Panc1 (cell line): ENCODE results near the gene FAF1. TPM values are rescaled to one million over a fixed set of nuclear protein-coding genes. Genes with fewer than 3 reads are reported as not detected.
"Not testable (repeated sequence)": the region's sequence is repeated elsewhere in the genome, so short reads cannot be mapped to it uniquely, and the experiment has no call there.

ENCODE experiments used
- ATAC-seq: fragments of 200-7000 bp; cut with Tn5 transposase; 2 replicates; pipeline ENCODE4 v1.9.1; 2020; ENCODE audit warnings: mild to moderate bottlenecking, moderate library complexity
- Bru-seq: library from RNA; stranded (reverse); fragments of 400-500 nt; gene quantifications from one replicate; lab custom pipeline; 2021; lab: Mats Ljungman, UMichigan
- BruChase-seq, 2 experiments: library from RNA; stranded (reverse); fragments of 400-500 nt; gene quantifications; one replicate each; lab custom pipeline; 2021; lab: Mats Ljungman, UMichigan
- BruUV-seq: library from RNA; stranded (reverse); fragments of 400-500 nt; replicated peaks from 2 replicates; lab custom pipeline; 2021; lab: Mats Ljungman, UMichigan
- CTCF ChIA-PET: fragments of 300-600 bp; sonication (Branson Sonifier 250); formaldehyde crosslinking; loops from one replicate; lab custom pipeline; 2022; ENCODE audit warnings: antibody characterized with exemption; lab: Charles Lee
- POLR2A ChIA-PET: fragments of 300-600 bp; sonication (Branson Sonifier 250); formaldehyde crosslinking; loops from one replicate; lab custom pipeline; 2022; ENCODE audit warnings: antibody characterized with exemption; lab: Charles Lee
- DNase-seq: peaks from one replicate; pipeline ENCODE4 v3.0.0-alpha.2; 2010; ENCODE audit warnings: low read depth, low spot score
- H3K27ac ChIP-seq: 2 replicates; pipeline ENCODE4 v1.5.1; 2011; ENCODE audit warnings: mild to moderate bottlenecking, low read length, inconsistent platforms
- H3K27me3 ChIP-seq: fragments of 200-500 bp; sonication (Bioruptor generic); 2 replicates; pipeline ENCODE4 v1.6.0; 2014; ENCODE audit warnings: low read length, inconsistent platforms; ENCODE audit not compliant: control insufficient read depth, insufficient read depth
- H3K36me3 ChIP-seq: fragments of 200-500 bp; sonication (Bioruptor generic); 2 replicates; pipeline ENCODE4 v1.5.1; 2014; ENCODE audit warnings: inconsistent platforms, mild to moderate bottlenecking, low read length, moderate library complexity; ENCODE audit not compliant: control insufficient read depth, insufficient read depth
- H3K4me1 ChIP-seq: 2 replicates; pipeline ENCODE4 v1.5.1; 2011; ENCODE audit warnings: inconsistent platforms, mild to moderate bottlenecking, low read length, moderate library complexity; ENCODE audit not compliant: control insufficient read depth, insufficient read depth
- H3K4me3 ChIP-seq, 2 experiments: 2 replicates each; pipeline ENCODE4 v1.5.1; 2011 to 2012; ENCODE audit warnings: low read depth in 2 of 2, low read length in 2 of 2, mild to moderate bottlenecking in 2 of 2, inconsistent platforms in 1 of 2, moderate library complexity in 1 of 2
- H3K9me3 ChIP-seq: fragments of 200-500 bp; sonication (Bioruptor generic); 2 replicates; pipeline ENCODE4 v1.5.1; 2014; ENCODE audit warnings: low read depth, mild to moderate bottlenecking, inconsistent platforms, low read length, moderate library complexity; ENCODE audit not compliant: control insufficient read depth, insufficient read depth
- CTCF ChIP-seq: fragments of 450-650 bp; IDR thresholded peaks from 2 replicates; pipeline ENCODE4 v1.5.1; 2017; ENCODE audit warnings: mild to moderate bottlenecking
- POLR2AphosphoS5 ChIP-seq: IDR thresholded peaks from 2 replicates; pipeline ENCODE4 v1.6.1; 2012; ENCODE audit warnings: mild to moderate bottlenecking, low read depth, low read length, moderate library complexity
- REST ChIP-seq, 2 experiments: IDR thresholded peaks; 2 replicates each; pipeline ENCODE4 v1.6.1; 2011 to 2012; ENCODE audit warnings: low read depth in 2 of 2, control low read depth in 1 of 2, low read length in 1 of 2, mild to moderate bottlenecking in 1 of 2, moderate library complexity in 1 of 2; ENCODE audit not compliant: insufficient read depth in 1 of 2
- SIN3A ChIP-seq: IDR thresholded peaks from 2 replicates; pipeline ENCODE4 v1.6.1; 2012; ENCODE audit warnings: low read depth, mild to moderate bottlenecking, low read length, moderate library complexity, borderline replicate concordance; ENCODE audit not compliant: insufficient read depth
- TCF7L2 ChIP-seq: IDR thresholded peaks from 2 replicates; pipeline ENCODE4 v1.6.1; 2011; ENCODE audit warnings: mild to moderate bottlenecking, low read depth, low read length, inconsistent platforms
- in situ Hi-C: cut with HindIII; loops from 2 replicates; pipeline ENCODE4 v1.10.0; 2016; ENCODE audit warnings: low sequenced_read_pairs, low pct_unique_long_range_greater_than_20kb
- intact Hi-C: fragments of 100-400 bp; cut with micrococcal nuclease; formaldehyde crosslinking; loops from one replicate; pipeline ENCODE4 v1.10.0; 2022; ENCODE audit not compliant: unreplicated experiment
- long read RNA-seq: library from polyadenylated mRNA; unstranded; transcript quantifications from one replicate; pipeline ENCODE4 v2.0.0, GENCODE V29; 2021; ENCODE audit not compliant: unreplicated experiment
- polyA plus RNA-seq: library from polyadenylated mRNA; unstranded; fragments of >200 nt; gene quantifications from one replicate; pipeline ENCODE4 v1.2.1, GENCODE V29; 2012; ENCODE audit warnings: missing spikeins; ENCODE audit not compliant: insufficient read length
- total RNA-seq: library from RNA; stranded (reverse); gene quantifications from one replicate; pipeline ENCODE4 v1.2.1, GENCODE V29; 2021; ENCODE audit not compliant: unreplicated experiment

FAF1 gene
- total RNA-seq = 101 TPM
- polyA plus RNA-seq = 39.7 TPM
- Bru-seq, nascent RNA = percentile 89 among the genes with signal in this experiment
- percentile 70 among the genes with signal in this experiment for BruChase-seq, experiment 1, labeled RNA remaining after a 2-hour chase
- percentile 70 among the genes with signal in this experiment for BruChase-seq, experiment 2, labeled RNA remaining after a 6-hour chase
- long read RNA-seq, full-length matches to known transcripts = 186 of 228 reads
- long read RNA-seq, partial matches to known transcripts = 19 of 228 reads
- long read RNA-seq, other reads (novel, unspliced or antisense) = 23 of 228 reads

DNA sequence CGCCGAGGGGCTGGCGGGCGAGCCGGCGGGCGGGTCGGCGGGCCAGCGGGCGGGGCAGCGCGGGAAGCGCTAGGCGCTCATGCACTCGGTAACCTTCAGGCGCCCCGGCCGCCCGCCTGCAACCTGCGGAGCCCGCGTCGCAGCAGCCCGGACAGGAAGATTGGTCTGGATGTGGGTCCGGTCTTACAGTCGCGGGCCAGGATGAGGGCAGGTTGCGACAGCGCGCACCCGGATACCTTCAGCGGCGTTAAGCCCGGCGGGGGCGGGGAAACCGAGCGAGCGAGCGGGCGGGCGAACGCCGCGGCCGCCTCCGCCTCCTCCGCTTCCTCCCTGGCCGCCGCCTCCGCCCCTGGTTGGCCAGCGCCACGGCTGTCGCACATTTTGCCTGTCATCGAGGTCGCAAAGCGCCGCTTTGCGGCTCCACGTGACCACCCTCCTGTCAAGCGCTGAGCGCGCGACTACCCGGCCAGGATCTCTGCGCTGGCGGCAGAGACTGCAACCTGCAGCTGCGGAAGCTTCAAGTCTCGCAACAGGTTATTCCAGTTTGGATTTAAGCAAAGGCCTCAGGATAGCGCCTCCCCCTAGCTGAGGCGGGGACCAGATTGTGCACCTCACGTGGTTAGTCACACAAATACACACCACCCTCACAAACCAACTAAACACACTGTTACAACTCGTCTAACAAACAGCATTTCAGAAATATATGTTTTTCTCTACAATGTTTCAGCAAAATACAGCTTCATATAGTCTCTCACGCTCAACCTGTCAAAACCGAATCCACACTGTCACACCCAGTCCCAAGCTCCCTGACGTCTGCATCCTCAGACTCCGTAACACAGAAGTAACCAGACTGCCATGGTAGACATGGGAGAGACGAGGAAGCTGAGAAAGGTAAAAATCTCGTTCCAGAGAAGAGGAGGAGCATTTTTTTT lies at the start of gene FAF1:
Gene FAF1 (minus strand): TSS at position 355 of the 932 bp plus-strand sequence. CDS start 456 bp downstream, outside the sequence.
- TF ChIP-seq SIN3A = peak; percentile 99
- TF ChIP-seq POLR2AphosphoS5 = peak; percentile 93
- no peak for TF ChIP-seq CTCF
- peak; percentile 31; the same call in 1 of the 2 replicates for TF ChIP-seq TCF7L2
- TF ChIP-seq REST (IDR thresholded peaks at IDR 0.05; ENCODE audit: insufficient read depth in 1 of 2, low read depth in 2 of 2, low read length in 1 of 2) = peak in 1 of 2 experiments; percentile 63; a peak in 2 of 4 replicates
- H3K27me3 ChIP-seq = no peaks in the 10 kb centered on the region
- ATAC-seq = peak; percentile 94
- BruUV-seq = TSS peak; percentile 86
- POLR2A ChIA-PET = interaction anchor here (0.5 kb wide), 1 partner anchor 17 kb away, joined by 9 read pairs; no protein-coding TSS in a partner anchor
- peaks cover 5% of the 10 kb centered on the region; the same call in 1 of the 2 replicates for H3K36me3 ChIP-seq
- peak; percentile 94 for DNase-seq
- intact Hi-C loops = no loop called here
- H3K4me3 ChIP-seq = peak within 1 kb of the TSS; percentile 95 to 97
- CTCF ChIA-PET = interaction anchor here (0.6 to 1.2 kb wide), 5 partner anchors 10 to 211 kb away, joined by 3 to 10 read pairs (median 3); no protein-coding TSS in a partner anchor
- no peaks in the 10 kb centered on the region for H3K9me3 ChIP-seq
- in situ Hi-C loops = no loop called here
- peaks cover 8% of the 10 kb centered on the region; the same call in 1 of the 2 replicates for H3K4me1 ChIP-seq
- peak within 1 kb of the TSS; percentile 96 for H3K27ac ChIP-seq

DNA sequence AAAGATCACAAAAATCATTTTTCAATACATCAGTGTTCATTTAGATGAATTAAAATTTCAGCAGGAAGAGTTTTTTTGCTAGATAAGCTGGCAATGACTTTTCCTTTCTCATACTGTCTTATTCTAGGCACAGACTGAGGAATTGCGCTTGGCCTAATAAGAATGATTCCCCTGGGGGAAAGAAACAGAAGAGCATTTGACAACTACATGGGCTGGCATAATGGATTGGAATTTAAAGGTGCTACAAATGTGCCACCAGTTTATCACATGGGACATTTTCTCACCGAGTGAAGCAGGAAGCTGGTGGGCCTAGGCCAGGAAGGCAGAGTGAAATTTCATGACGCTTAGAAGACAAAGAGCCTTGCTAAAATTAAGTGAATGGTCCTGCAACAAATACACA lies 49.3 kb upstream of the FAF1 start:
- DNase-seq (no peak), ATAC-seq (no peak)
- intact Hi-C loops = no loop called here
- H3K27me3 ChIP-seq = no peaks in the 10 kb centered on the region
- POLR2A ChIA-PET = no interaction called here
- no TSS peak for BruUV-seq
- in situ Hi-C loops = no loop called here
- H3K4me3 ChIP-seq = no peak overlapping the region
- CTCF ChIA-PET = no interaction called here
- H3K27ac ChIP-seq = no peak overlapping the region
- H3K4me1 ChIP-seq = no peaks in the 10 kb centered on the region
- no peaks in the 10 kb centered on the region for H3K9me3 ChIP-seq
- no peaks in the 10 kb centered on the region for H3K36me3 ChIP-seq
- TF ChIP-seq REST (IDR thresholded peaks at IDR 0.05; ENCODE audit: insufficient read depth in 1 of 2, low read depth in 2 of 2, low read length in 1 of 2) = no peak
- TF ChIP-seq TCF7L2 = no peak

- H3K36me3 ChIP-seq, in situ Hi-C loops, H3K27me3 ChIP-seq, H3K4me3 ChIP-seq, POLR2A ChIA-PET, H3K9me3 ChIP-seq, H3K4me1 ChIP-seq, intact Hi-C loops, BruUV-seq, CTCF ChIA-PET, H3K27ac ChIP-seq, ATAC-seq, DNase-seq: not testable (repeated sequence)
Measured at GRCh38 chr1:51005549-51005948, 45.5 kb upstream of the FAF1 start.
